IPS DF 6.9 (cell line): ENCODE measurements around the gene SOWAHB.

Source experiments
- DNase-seq: peaks from one replicate; pipeline ENCODE4 v3.0.0-alpha.2; 2013; ENCODE audit warnings: low read depth, low spot score
- H3K27ac ChIP-seq: one replicate; pipeline ENCODE4 v1.5.1; 2013; ENCODE audit warnings: low read length, control low read depth
- H3K27me3 ChIP-seq: 2 replicates; pipeline ENCODE4 v1.6.1; 2013; ENCODE audit warnings: mild to moderate bottlenecking, low read length; ENCODE audit not compliant: control insufficient read depth, insufficient read depth
- H3K36me3 ChIP-seq: 2 replicates; pipeline ENCODE4 v1.6.1; 2013; ENCODE audit warnings: low read length; ENCODE audit not compliant: control insufficient read depth, insufficient read depth
- H3K4me1 ChIP-seq: 2 replicates; pipeline ENCODE4 v1.6.1; 2013; ENCODE audit warnings: low read length; ENCODE audit not compliant: control insufficient read depth, insufficient read depth
- H3K4me3 ChIP-seq: 2 replicates; pipeline ENCODE4 v1.5.1; 2013; ENCODE audit warnings: mild to moderate bottlenecking, low read length
- H3K9me3 ChIP-seq: 2 replicates; pipeline ENCODE4 v1.6.1; 2013; ENCODE audit warnings: low read length, inconsistent platforms; ENCODE audit not compliant: control insufficient read depth, insufficient read depth
- WGBS: extraction: QIAGEN DNeasy Blood & Tissue Kit; methylation state at CpG from one replicate; pipeline ENCODE4 v1.1.7; 2013; ENCODE audit warnings: mixed read lengths, missing lambda C conversion rate; ENCODE audit not compliant: insufficient read length, insufficient coverage; 5-methylcytosine and 5-hydroxymethylcytosine counted together

SOWAHB gene

DNA sequence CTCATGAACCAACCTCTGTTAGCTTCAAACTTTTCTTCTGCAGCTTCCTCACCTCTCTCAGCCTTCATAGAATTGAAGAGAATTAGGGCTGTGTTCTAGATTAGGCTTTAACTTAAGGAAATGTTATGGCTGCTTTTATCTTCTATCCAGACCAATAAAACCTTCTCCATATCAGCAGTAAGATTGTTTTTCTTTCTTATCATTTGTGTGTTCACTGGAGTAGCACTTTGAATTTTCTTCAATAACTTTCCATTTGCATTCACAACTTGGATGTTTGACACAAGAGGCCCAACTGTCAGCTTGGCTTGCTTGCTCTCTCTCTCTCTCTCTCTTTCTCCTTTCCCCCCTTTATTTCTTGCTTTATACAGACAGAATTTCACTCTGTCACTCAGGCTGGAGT is 22.8 kb upstream of the SOWAHB start:
- 0 out of 2 replicates have a peak, but pooled peaks cover 2% of the 10 kb centered on the region for H3K4me1 ChIP-seq
- DNase-seq = no peak
- no peaks in the 10 kb centered on the region for H3K36me3 ChIP-seq
- H3K4me3 ChIP-seq = no peak overlapping the region
- no peaks in the 10 kb centered on the region for H3K9me3 ChIP-seq
- no peaks in the 10 kb centered on the region for H3K27me3 ChIP-seq
- no peak overlapping the region for H3K27ac ChIP-seq

DNA sequence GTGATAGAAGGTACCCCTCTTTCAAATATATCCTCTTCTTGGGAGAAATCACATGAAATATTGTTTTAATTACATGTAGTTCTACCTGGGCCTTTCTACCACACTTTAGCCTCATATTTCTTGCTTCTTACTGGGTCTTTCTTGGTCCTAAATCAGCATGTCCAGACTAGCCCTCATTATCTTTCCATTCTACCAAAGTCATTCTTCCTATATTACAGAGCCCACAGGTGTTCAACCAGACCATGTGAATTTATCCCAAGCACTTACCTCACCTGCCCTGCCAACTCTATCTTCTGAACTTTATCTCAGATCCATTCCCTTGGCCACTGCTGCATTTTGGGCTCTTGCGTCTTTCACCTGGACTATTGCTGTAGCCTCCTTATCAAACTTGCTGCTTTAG is 11.8 kb upstream of the SOWAHB start:
- H3K36me3 ChIP-seq = no peaks in the 10 kb centered on the region
- H3K27me3 ChIP-seq = no peaks in the 10 kb centered on the region
- no peak overlapping the region for H3K4me3 ChIP-seq
- H3K9me3 ChIP-seq = no peaks in the 10 kb centered on the region
- H3K27ac ChIP-seq = no peak overlapping the region
- no peaks in the 10 kb centered on the region for H3K4me1 ChIP-seq
- no peak for DNase-seq
- no CpG with 5 or more reads among the region's 1 CpG for WGBS

DNA sequence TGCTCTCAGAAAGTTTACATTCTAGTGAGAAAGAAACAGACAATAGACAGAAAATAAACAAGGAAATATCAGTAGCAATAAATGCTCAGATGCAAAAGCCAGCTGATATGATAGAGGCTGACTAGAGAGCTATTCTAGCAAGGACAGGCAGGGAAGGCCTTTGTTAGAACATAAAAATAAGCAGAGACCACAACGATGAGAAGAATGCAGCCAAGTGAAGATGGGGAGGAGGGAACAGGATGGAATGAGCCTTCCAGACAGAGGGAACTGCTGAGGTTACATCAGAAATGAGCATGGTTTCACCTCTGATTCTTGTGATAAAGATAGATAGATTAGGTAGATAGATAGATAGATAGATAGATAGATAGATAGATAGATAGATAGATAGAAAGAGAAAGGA is 7.6 kb upstream of the SOWAHB start:
- Histone ChIP-seq H3K4me1 (no peaks in the 10 kb centered on the region), H3K27me3 (no peaks in the 10 kb centered on the region), H3K4me3 (no peak overlapping the region), H3K9me3 (no peaks in the 10 kb centered on the region), H3K27ac (no peak overlapping the region), H3K36me3 (no peaks in the 10 kb centered on the region)
- DNase-seq = no peak
- no CpG with 5 or more reads among the region's 1 CpG for WGBS

DNA sequence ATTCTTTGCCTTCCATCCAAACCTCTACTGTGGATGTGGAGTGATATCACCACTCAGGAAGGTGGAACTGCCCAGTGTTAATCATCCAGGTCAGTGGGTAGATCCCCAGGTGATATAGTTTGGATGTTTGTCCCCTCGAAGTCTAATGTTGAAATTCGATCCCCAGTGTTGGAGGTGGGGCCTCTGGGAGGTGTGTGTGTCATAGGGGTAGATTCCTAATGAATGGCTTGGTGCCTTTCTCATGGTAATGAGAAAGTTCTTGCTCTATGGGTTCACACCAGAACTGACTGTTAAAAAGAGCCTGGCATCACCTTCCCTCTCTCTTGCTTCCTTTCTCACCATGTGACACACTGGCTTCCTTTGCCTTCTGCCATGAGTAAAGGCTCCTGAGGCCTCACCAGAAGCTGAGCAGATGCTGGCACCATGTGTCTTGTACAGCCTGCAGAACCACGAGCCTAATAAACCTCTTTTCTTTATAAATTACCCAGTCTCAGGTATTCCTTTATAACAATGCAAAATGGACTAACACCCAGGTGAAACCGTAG is 6.8 kb upstream of the SOWAHB start:
- H3K4me1 ChIP-seq = no peaks in the 10 kb centered on the region
- no peak overlapping the region for H3K4me3 ChIP-seq
- H3K36me3 ChIP-seq = no peaks in the 10 kb centered on the region
- WGBS = no CpG with 5 or more reads among the region's 4 CpGs
- H3K9me3 ChIP-seq = no peaks in the 10 kb centered on the region
- no peak overlapping the region for H3K27ac ChIP-seq
- DNase-seq = no peak
- H3K27me3 ChIP-seq = no peaks in the 10 kb centered on the region

DNA sequence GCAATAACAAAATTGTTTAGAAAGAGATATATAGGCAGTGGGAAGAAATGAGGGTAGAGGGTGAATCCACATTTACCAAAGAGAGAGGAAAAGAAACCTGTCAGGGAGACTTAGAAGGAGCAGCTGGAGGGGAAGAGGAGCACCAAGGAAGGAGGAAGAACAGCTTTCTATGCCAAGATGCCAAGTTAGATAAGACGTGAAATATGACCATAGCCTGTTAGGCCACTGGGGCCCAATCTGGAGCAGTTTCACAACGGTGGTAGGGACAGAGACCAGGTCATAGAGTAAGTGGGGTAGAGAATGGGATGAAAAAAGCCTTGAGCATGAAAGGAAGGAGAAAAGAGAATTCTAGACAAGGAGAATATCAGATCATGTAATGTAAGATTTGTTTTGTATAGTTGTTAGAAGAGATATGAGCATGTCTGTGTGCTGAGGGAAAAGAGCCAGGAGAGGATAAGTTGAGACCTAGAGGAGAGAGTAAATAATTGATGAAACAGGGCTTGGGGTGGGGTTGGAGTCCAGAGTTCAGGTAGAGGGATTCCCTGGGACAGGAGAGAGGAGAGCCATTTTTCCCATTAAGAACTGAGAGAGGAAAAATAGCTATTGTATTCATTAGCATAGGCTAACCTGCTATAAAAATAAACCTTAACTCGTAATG is 4.4 kb upstream of the SOWAHB start:
- Histone ChIP-seq H3K4me1 (no peaks in the 10 kb centered on the region), H3K27ac (no peak overlapping the region), H3K9me3 (no peaks in the 10 kb centered on the region), H3K4me3 (no peak overlapping the region), H3K27me3 (peaks cover 9% of the 10 kb centered on the region; the same call in 1 of the 2 replicates), H3K36me3 (no peaks in the 10 kb centered on the region)
- no peak for DNase-seq
- no CpG with 5 or more reads among the region's 3 CpGs for WGBS

DNA sequence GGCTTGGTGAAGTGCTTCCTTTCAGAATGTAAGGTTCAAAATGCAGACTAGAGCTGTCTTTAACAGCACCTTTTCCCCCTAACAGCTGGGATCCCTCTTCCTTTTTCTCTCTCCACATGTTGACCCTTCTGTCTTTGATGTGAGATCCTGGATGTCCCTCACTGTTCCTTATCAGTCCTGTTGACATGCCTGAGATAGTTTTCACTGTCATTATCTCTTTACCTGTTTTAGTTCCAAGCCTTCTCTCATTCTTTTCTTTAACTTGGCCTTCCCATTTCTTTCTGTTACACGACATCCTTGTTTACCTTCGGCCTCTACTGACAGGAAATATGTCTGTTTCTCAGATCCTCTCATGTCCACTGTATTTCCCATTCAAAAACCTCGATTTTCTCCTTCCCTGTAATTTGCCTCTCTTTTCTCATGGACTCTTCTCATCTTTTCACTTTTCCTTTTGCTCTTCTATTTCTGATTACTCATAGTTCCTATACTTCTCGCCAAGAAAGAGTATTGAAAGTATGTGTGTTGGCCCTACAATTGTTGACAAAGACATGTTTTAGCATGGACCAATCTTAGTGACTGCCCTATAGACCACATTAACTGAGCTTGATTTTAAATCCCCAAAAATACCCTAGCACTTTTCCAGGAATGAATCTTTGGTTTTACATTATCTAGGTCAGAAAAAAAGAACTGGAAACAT is 1.2 kb upstream of the SOWAHB start:
- Histone ChIP-seq H3K27ac (no peak overlapping the region), H3K4me1 (no peaks in the 10 kb centered on the region), H3K9me3 (no peaks in the 10 kb centered on the region), H3K36me3 (no peaks in the 10 kb centered on the region; the same call in 1 of the 2 replicates), H3K27me3 (peaks cover 30% of the 10 kb centered on the region; the same call in 1 of the 2 replicates), H3K4me3 (no peak overlapping the region)
- DNase-seq = no peak
- WGBS = 100% methylated on average over 1 of the region's 4 CpGs

DNA sequence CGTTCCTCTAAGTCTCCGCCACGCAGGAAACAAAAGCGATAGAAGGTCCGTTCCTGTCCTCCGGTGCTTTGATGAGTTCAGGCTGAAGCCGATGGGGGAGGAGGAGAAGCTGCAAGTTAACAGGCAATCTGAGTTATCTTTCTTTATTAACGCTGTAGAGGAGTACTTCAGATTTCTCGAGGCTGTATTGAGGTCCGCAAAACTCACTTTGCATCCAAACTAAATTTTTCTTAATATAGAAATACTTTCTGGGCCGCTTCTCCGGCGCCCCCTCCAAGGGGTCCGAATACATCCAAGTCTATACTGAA is 395 bp upstream of the SOWAHB start:
- H3K36me3 ChIP-seq = no peaks in the 10 kb centered on the region; the same call in 1 of the 2 replicates
- H3K9me3 ChIP-seq = no peaks in the 10 kb centered on the region
- no peak for DNase-seq
- H3K4me1 ChIP-seq = no peaks in the 10 kb centered on the region
- peak overlapping the region; percentile 63; the same call in 1 of the 2 replicates for H3K4me3 ChIP-seq
- H3K27me3 ChIP-seq = peaks cover 30% of the 10 kb centered on the region; the same call in 1 of the 2 replicates
- no CpG with 5 or more reads among the region's 14 CpGs for WGBS
- H3K27ac ChIP-seq = no peak overlapping the region

DNA sequence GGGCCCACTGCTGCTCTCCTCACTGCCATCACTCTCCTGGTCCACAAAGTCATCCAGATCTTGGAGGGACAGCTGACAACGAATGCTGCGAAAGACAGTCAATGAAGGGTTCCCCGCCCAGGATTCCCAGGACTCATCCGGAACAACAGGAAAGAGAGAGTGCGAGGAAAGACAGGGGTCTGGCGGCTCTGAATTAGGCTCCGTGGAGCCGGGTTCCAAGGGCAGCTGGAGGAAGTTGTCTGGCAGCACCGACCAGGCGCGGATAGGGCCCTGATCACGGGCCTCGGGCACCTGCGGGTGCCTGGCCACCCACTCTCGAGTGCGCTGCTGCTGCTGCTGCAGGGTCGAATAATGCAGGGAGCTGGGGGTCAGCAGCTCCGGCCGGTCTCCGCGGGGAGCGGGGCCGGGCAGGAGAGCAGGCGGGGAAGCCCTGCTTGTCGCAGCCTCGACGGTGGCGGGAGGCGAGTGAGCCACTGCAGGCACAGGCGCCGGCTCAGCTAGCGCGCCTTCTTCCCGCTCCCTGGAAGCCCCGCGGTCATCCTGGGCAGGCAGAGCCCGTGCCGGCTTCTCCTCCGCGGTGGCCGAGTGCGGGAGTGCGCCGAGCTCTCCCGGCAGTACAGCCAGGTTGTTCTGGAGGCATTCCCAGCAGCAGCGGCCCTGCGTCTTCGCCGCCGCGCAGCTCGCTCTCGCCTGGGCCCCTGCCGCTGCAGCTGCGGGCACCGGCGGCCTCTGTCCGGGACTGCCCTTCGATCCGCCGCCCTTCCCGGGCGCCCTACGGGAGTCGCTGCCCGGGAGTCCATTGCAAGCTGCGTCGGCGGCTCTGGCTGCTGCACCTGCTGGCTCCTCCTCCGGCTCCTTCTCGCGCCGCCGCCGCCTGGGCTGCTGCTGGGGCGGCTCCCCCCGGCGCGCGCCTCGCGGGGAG is 1.1 kb downstream of the SOWAHB start:
- Histone ChIP-seq H3K27ac (no peak overlapping the region), H3K9me3 (no peaks in the 10 kb centered on the region), H3K4me3 (peak overlapping the region; percentile 63), H3K27me3 (peaks cover 30% of the 10 kb centered on the region; the same call in 1 of the 2 replicates), H3K36me3 (no peaks in the 10 kb centered on the region; the same call in 1 of the 2 replicates), H3K4me1 (no peaks in the 10 kb centered on the region)
- no CpG with 5 or more reads among the region's 82 CpGs for WGBS
- no peak for DNase-seq

DNA sequence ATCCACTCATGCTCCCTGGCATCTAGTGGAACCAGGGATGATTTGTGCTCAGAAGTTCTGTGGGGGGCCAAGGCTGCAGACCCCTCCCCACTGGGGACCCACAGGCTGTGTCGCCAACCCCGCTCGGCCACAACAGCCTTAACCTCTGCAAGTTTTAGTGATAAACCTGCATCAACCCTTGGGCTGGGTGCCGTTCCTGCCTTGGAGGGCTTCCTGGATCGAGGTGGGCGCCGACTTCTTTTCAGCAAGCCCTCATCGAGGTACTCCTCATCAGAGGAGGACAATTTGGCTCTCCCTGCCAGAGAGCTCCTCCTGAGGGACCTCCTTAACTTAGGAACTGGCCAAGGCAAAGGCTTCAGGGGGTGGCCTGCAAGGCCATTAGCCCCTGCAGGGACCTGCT is 1.9 kb downstream of the SOWAHB start:
- Histone ChIP-seq H3K27me3 (peaks cover 30% of the 10 kb centered on the region; the same call in 1 of the 2 replicates), H3K36me3 (no peaks in the 10 kb centered on the region; the same call in 1 of the 2 replicates), H3K4me1 (no peaks in the 10 kb centered on the region), H3K27ac (no peak overlapping the region), H3K4me3 (no peak overlapping the region), H3K9me3 (no peaks in the 10 kb centered on the region)
- no CpG with 5 or more reads among the region's 8 CpGs for WGBS
- DNase-seq = no peak

DNA sequence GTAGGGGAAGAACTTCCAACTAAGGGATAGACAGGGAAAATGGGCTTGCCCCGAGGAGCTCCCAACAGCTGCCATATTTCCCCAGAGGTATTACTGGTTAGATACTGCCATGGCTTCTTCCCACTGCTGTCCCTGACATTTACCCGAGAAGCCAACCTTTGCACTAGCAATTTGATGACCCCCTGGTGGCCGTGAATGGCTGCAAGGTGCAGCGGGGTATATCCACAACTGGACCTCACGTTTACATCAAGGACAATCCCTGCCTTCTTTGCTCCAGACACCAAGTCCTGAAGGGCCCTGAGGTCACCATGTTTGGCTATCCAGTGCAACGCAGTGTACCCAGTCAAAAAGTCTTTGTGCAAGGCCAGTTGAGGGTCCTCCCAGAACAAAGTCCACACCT is 2.3 kb downstream of the SOWAHB start:
- Histone ChIP-seq H3K27ac (no peak overlapping the region), H3K36me3 (no peaks in the 10 kb centered on the region; the same call in 1 of the 2 replicates), H3K27me3 (peaks cover 30% of the 10 kb centered on the region; the same call in 1 of the 2 replicates), H3K9me3 (no peaks in the 10 kb centered on the region), H3K4me3 (no peak overlapping the region), H3K4me1 (no peaks in the 10 kb centered on the region)
- WGBS = no CpG with 5 or more reads among the region's 6 CpGs
- no peak for DNase-seq
